ENCODE measurements around the gene PAIP2B. TPM values are rescaled to one million over a fixed set of nuclear protein-coding genes. Genes with fewer than 3 reads are reported as not detected.

PAIP2B gene
- total and polyA plus RNA-seq, 5 donors from 2014 or later: 2.1 to 2.9 (median 2.5) TPM

Other genes with a start within 250 kb of the PAIP2B start
- 0.94 TPM for gene ANKRD53, start 248.5 kb downstream of the PAIP2B start, total RNA-seq
- gene ANKRD53, start 248.5 kb downstream of the PAIP2B start, polyA plus RNA-seq: under 1 TPM in 1 of 4 donors, not detected in 3; 0.09 TPM
- 37.8 TPM for gene TEX261, start 232.2 kb downstream of the PAIP2B start, total RNA-seq
- 10 to 100 TPM; 30.2 to 35.4 (median 32.6) TPM for gene TEX261, start 232.2 kb downstream of the PAIP2B start, polyA plus RNA-seq
- gene NAGK, start 158.5 kb downstream of the PAIP2B start, total RNA-seq: 89.0 TPM
- gene NAGK, start 158.5 kb downstream of the PAIP2B start, polyA plus RNA-seq: 10 to 100 TPM; 63.8 to 81.3 (median 80.3) TPM
- 12.8 TPM for gene MCEE, start 96.9 kb downstream of the PAIP2B start, total RNA-seq
- 10 to 100 TPM; 24.6 to 38.2 (median 33.4) TPM for gene MCEE, start 96.9 kb downstream of the PAIP2B start, polyA plus RNA-seq
- 28.3 TPM for gene MPHOSPH10, start 96.5 kb downstream of the PAIP2B start, total RNA-seq
- gene MPHOSPH10, start 96.5 kb downstream of the PAIP2B start, polyA plus RNA-seq: 10 to 100 TPM; 18.0 to 23.1 (median 20.1) TPM
- gene ZNF638, start 104.7 kb upstream of the PAIP2B start, total RNA-seq: 119 TPM
- gene ZNF638, start 104.7 kb upstream of the PAIP2B start, polyA plus RNA-seq: 10 to 100 TPM; 32.6 to 47.2 (median 36.1) TPM
- 0.10 TPM for gene DYSF, start 226.5 kb upstream of the PAIP2B start, total RNA-seq
- gene DYSF, start 226.5 kb upstream of the PAIP2B start, polyA plus RNA-seq: under 1 TPM in 1 of 4 donors, not detected in 3; 0.13 TPM

All from CD4-positive, CD25-positive, alpha-beta regulatory T cell (primary cell).